ENCODE measurements around the gene MICOS13. TPM values are rescaled to one million over a fixed set of nuclear protein-coding genes. Genes with fewer than 3 reads are reported as not detected.

MICOS13 gene
- total RNA-seq, 2 donors from 2014 or later = 56.0 to 88.0 TPM

DNA sequence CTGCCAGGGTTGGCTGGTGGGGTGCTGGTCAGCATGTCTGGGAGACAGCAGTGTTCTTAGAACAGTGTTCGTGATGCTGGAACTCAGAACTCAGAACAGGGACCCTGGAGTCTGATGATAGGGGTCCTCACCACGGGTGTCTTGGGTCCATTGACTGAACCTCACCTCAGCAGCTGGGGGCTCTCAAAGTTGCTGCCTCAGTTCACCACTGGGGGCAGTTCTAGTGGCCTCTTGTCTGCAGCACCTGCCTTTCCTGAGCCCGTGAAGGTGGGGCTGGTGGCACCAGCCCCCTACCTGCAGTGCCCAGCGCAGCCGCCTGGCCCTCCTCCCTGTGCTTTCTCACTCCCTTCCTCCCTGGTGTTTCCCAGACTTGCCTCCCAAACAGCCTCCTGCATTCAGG, 29.0 kb downstream of the MICOS13 start:
- Histone ChIP-seq H3K27ac (no peak overlapping the region), H3K9me3 (no peaks in the 10 kb centered on the region), H3K4me3 (no peak overlapping the region), H3K4me1 (no peaks in the 10 kb centered on the region), H3K27me3 (no peaks in the 10 kb centered on the region), H3K36me3 (peaks cover 19% of the 10 kb centered on the region), H3K9ac (ENCODE audit: low read depth in 2 of 2, low read length in 2 of 2) (no peak overlapping the region)
- TF ChIP-seq, protein P1, sequence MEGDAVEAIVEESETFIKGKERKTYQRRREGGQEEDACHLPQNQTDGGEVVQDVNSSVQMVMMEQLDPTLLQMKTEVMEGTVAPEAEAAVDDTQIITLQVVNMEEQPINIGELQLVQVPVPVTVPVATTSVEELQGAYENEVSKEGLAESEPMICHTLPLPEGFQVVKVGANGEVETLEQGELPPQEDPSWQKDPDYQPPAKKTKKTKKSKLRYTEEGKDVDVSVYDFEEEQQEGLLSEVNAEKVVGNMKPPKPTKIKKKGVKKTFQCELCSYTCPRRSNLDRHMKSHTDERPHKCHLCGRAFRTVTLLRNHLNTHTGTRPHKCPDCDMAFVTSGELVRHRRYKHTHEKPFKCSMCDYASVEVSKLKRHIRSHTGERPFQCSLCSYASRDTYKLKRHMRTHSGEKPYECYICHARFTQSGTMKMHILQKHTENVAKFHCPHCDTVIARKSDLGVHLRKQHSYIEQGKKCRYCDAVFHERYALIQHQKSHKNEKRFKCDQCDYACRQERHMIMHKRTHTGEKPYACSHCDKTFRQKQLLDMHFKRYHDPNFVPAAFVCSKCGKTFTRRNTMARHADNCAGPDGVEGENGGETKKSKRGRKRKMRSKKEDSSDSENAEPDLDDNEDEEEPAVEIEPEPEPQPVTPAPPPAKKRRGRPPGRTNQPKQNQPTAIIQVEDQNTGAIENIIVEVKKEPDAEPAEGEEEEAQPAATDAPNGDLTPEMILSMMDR (IDR thresholded peaks at IDR 0.05) = no peak
- intact Hi-C loops (cut with DNase I) = no loop called here
- no peak for DNase-seq

DNA sequence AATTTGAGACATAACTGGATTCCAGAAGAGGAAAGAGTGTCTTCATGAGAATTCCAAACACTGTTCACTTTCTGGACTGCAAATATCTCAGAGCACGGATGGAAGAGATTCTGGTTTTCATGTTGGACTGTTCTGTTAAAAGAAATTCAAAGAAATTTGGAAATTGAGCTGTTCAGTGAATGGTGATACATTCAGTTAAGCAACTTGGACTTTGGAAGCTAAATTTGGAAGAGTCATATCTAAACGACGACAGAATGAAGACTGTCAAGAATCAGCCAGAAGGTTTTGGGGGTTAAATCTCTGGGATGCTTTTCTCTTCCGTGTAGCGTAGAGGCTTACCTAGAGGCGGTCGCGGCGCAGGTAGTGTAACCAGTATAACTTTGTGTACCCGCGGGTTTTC, 31.9 kb downstream of the MICOS13 start:
- Histone ChIP-seq H3K27me3 (no peaks in the 10 kb centered on the region), H3K9me3 (no peaks in the 10 kb centered on the region), H3K36me3 (peaks cover 32% of the 10 kb centered on the region), H3K4me3 (no peak overlapping the region), H3K9ac (ENCODE audit: low read depth in 2 of 2, low read length in 2 of 2) (no peak overlapping the region), H3K4me1 (no peaks in the 10 kb centered on the region), H3K27ac (no peak overlapping the region)
- no peak for DNase-seq
- intact Hi-C loops (cut with DNase I) = no loop called here
- TF ChIP-seq, protein P1 (IDR thresholded peaks at IDR 0.05) = no peak

DNA sequence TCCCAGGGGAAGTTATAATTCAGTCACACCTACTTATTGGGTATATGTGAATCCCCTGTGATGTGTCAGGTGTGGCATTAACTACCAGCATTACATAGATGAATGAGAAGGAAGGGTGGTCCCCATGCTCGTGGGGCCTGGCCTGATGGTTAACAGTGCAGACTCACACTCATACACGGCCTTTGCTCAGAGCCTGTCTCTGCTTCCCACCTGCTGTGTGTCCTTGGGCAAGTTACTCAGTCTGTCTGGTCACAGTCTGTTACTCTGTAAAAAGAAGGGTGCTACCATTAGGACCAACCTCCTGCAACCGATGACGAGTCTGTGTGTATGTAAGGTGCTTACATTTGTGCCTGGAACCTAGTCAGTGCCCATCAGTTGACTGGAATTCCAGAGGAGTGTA, 33.6 kb downstream of the MICOS13 start:
- H3K27ac ChIP-seq = no peak overlapping the region
- H3K4me3 ChIP-seq = no peak overlapping the region
- H3K9me3 ChIP-seq = no peaks in the 10 kb centered on the region
- TF ChIP-seq, protein P1 (IDR thresholded peaks at IDR 0.05) = no peak
- H3K27me3 ChIP-seq = no peaks in the 10 kb centered on the region
- no peak for DNase-seq
- intact Hi-C loops (cut with DNase I) = no loop called here
- H3K9ac ChIP-seq (ENCODE audit: low read depth in 2 of 2, low read length in 2 of 2) = no peak overlapping the region
- H3K4me1 ChIP-seq = no peaks in the 10 kb centered on the region
- H3K36me3 ChIP-seq = peaks cover 26% of the 10 kb centered on the region

DNA sequence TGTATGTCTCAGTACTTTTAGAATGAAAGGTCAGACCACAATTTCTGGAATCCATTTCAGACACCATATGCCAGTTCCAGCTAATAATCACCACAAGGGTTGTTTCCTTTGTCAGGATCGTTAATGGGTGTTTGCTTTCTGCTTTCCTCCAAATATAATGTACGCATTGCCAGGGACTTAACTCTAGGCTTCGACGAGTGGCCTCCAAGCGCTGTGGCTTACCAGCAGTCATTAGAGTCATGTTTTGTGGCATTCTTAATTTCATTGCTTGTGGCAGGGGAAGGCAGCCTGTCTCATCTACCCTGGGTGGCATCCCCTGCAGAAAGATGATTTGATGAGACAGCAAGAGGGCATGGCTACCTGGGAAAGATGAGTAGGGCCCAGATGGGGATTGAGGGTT, 34.9 kb downstream of the MICOS13 start:
- DNase-seq = no peak
- H3K36me3 ChIP-seq = peaks cover 30% of the 10 kb centered on the region

DNA sequence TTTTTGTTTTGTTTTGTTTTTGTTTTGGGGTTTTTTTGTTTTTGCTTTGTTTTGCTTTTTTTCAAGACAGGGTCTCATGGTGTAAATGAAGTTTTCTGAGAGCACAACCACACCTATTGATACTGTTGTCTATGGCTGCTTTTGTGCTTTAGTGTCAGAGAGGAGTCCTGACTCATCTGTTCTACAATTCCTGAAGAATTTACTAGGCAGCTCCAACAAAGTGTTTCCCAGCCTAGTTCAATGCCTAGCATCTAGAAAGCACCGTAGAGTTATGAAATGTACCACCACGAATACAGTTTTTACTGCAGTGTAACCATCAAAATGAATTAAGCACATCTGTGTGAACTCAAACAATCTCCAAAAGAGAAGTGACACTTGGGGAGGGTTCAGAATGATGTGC, 36.3 kb downstream of the MICOS13 start:
- H3K36me3 ChIP-seq = peaks cover 25% of the 10 kb centered on the region
- no peaks in the 10 kb centered on the region for H3K4me1 ChIP-seq
- TF ChIP-seq, protein P1 (IDR thresholded peaks at IDR 0.05) = no peak
- no peaks in the 10 kb centered on the region for H3K27me3 ChIP-seq
- no peak overlapping the region for H3K27ac ChIP-seq
- H3K9ac ChIP-seq (ENCODE audit: low read depth in 2 of 2, low read length in 2 of 2) = no peak overlapping the region
- DNase-seq = no peak
- no peak overlapping the region for H3K4me3 ChIP-seq
- intact Hi-C loops (cut with DNase I) = no loop called here
- H3K9me3 ChIP-seq = no peaks in the 10 kb centered on the region

More for the DNA sequence above, 34.9 kb downstream of the MICOS13 start:
- no peaks in the 10 kb centered on the region for H3K4me1 ChIP-seq
- H3K9me3 ChIP-seq = no peaks in the 10 kb centered on the region
- no peak overlapping the region for H3K9ac ChIP-seq (ENCODE audit: low read depth in 2 of 2, low read length in 2 of 2)
- intact Hi-C loops (cut with DNase I) = no loop called here
- TF ChIP-seq, protein P1 (IDR thresholded peaks at IDR 0.05) = no peak
- H3K27ac ChIP-seq = no peak overlapping the region
- no peak overlapping the region for H3K4me3 ChIP-seq
- H3K27me3 ChIP-seq = no peaks in the 10 kb centered on the region

DNA sequence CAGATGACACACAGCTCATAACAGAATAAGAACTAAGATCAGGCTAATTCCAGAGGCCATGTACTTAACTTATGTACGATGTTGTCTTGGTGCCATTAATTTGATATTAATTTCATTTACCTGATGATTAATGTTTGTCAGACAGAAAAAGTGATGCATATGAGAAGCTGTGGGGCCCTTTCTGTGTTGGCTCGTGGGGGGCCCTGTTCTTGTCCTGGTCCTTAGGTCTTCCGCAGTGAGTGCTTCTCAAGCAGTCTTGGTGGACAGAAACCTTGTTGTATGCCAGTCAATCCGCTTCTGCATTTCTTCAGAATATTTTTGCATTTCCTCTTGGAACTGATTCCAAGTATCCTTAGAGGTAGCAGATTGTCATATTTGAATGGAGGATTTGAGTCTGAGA, 37.3 kb downstream of the MICOS13 start:
- H3K4me3 ChIP-seq = no peak overlapping the region
- intact Hi-C loops (cut with DNase I) = no loop called here
- H3K9ac ChIP-seq (ENCODE audit: low read depth in 2 of 2, low read length in 2 of 2) = no peak overlapping the region
- no peaks in the 10 kb centered on the region for H3K9me3 ChIP-seq
- no peaks in the 10 kb centered on the region for H3K27me3 ChIP-seq
- no peak overlapping the region for H3K27ac ChIP-seq
- no peak for DNase-seq
- no peaks in the 10 kb centered on the region for H3K4me1 ChIP-seq
- H3K36me3 ChIP-seq = peaks cover 25% of the 10 kb centered on the region
- TF ChIP-seq, protein P1 (IDR thresholded peaks at IDR 0.05) = no peak
